NCI-H82 (cell line): ENCODE measurements around the gene IFNLR1.

Experiments used
- DNase-seq: peaks from one replicate; lab custom pipeline; 2025; lab: John Stamatoyannopoulos, UW

Gene IFNLR1

GRCh38 chr1:24121406-24121805, 65.7 kb downstream of the IFNLR1 start:
- no peak for DNase-seq

- DNase-seq: no peak
These were observed 66.1 kb downstream of the IFNLR1 start for GRCh38 chr1:24120965-24121364.

- DNase-seq: no peak
These were observed 67.0 kb downstream of the IFNLR1 start for GRCh38 chr1:24119859-24120756.

- no peak for DNase-seq
These were observed 67.6 kb downstream of the IFNLR1 start for GRCh38 chr1:24119489-24119858.

- DNase-seq: no peak
These were observed 68.5 kb downstream of the IFNLR1 start for GRCh38 chr1:24118410-24119242.

- no peak for DNase-seq
These were observed 69.2 kb downstream of the IFNLR1 start for GRCh38 chr1:24117722-24118409.

GRCh38 chr1:24117132-24117531, 70.0 kb downstream of the IFNLR1 start:
- DNase-seq: no peak

GRCh38 chr1:24114753-24115152, 72.3 kb downstream of the IFNLR1 start:
- no peak for DNase-seq

GRCh38 chr1:24113641-24114033, 73.5 kb downstream of the IFNLR1 start:
- no peak for DNase-seq

GRCh38 chr1:24111996-24112779, 74.9 kb downstream of the IFNLR1 start, which contains the start of gene MYOM3:
Gene MYOM3 (minus strand): TSS chr1:24112135. CDS start chr1:24108636, 3,499 bp downstream.
- peak; percentile 83 for DNase-seq

- DNase-seq: no peak
These were observed 75.7 kb downstream of the IFNLR1 start for GRCh38 chr1:24111262-24111995.

GRCh38 chr1:24110642-24111261, 76.3 kb downstream of the IFNLR1 start:
- DNase-seq: no peak

GRCh38 chr1:24109686-24110475, 77.2 kb downstream of the IFNLR1 start:
- no peak for DNase-seq

- no peak for DNase-seq
These were observed 78.0 kb downstream of the IFNLR1 start for GRCh38 chr1:24109166-24109483.

GRCh38 chr1:24108334-24109165, 78.5 kb downstream of the IFNLR1 start:
- no peak for DNase-seq

- no peak for DNase-seq
These were observed 79.5 kb downstream of the IFNLR1 start for GRCh38 chr1:24107462-24108138.

- no peak for DNase-seq
These were observed 81.5 kb downstream of the IFNLR1 start for GRCh38 chr1:24105368-24106160.
